Spleen (tissue), 7 donors: ENCODE data around the gene ROR1.

ENCODE experiments used
- CTCF ChIP-seq, 11 experiments: fragments of 200-600 bp in 7 of 11; fragments of 450-650 bp in 4 of 11; sonication (generic) in 4 of 11; IDR thresholded peaks in 8 of 11; conservative IDR thresholded peaks in 3 of 11; 1 replicate in 7 of 11; 2 replicates in 4 of 11; pipeline versions ENCODE4 v1.4.0 to v1.8.0; 2016 to 2021; ENCODE audit warnings: antibody characterized with exemption in 11 of 11, inconsistent platforms in 4 of 11, mild to moderate bottlenecking in 1 of 11
- POLR2A ChIP-seq, 3 donors: fragments of 450-650 bp; IDR thresholded peaks; one replicate each; pipeline ENCODE4 v1.5.1; 2017; ENCODE audit warnings: antibody characterized with exemption in 3 of 3, mild to moderate bottlenecking in 1 of 3
- POLR2AphosphoS5 ChIP-seq, 3 donors: sonication (generic); formaldehyde crosslinking; IDR thresholded peaks; one replicate each; pipeline ENCODE4 v1.5.1; 2017; ENCODE audit warnings: antibody characterized with exemption in 3 of 3
- donor health status: DM: no; HTN: no; CAD: no; lungs with moderate emphysema.
- donor health status: DM: no; HTN: no; CAD: no.
- donor health status: DM: no; HTN: no; CAD: no.

GRCh38 chr1:63917571-63918417 is 144.0 kb downstream of the ROR1 start:
- peak in 1 of 11 experiments; percentile 26 for TF ChIP-seq CTCF (IDR thresholded peaks at IDR 0.05 in 8 of 11, conservative IDR thresholded peaks at IDR 0.05 in 3 of 11)
- no peak for TF ChIP-seq POLR2AphosphoS5 (IDR thresholded peaks at IDR 0.05)
- TF ChIP-seq POLR2A (IDR thresholded peaks at IDR 0.05): no peak
